GM21423 (cell line): ENCODE results near the gene KRT84.
"Not testable (repeated sequence)": the region's sequence is repeated elsewhere in the genome, so short reads cannot be mapped to it uniquely, and the experiment has no call there.

ENCODE experiments used
- ATAC-seq: cut with Tn5 transposase; IDR thresholded peaks from one replicate; pipeline ENCODE4 v1.9.1; 2021; ENCODE audit warnings: mild to moderate bottlenecking, moderate library complexity; ENCODE audit not compliant: unreplicated experiment

KRT84 gene

GRCh38 chr12:52347551-52348510, 37.6 kb downstream of the KRT84 start:
- no peak for ATAC-seq

GRCh38 chr12:52347016-52347415, 38.4 kb downstream of the KRT84 start:
- no peak for ATAC-seq

GRCh38 chr12:52346593-52346992, 38.9 kb downstream of the KRT84 start:
- no peak for ATAC-seq

GRCh38 chr12:52345041-52345440, 40.4 kb downstream of the KRT84 start:
- ATAC-seq: not testable (repeated sequence)

GRCh38 chr12:52344111-52344510, 41.3 kb downstream of the KRT84 start:
- ATAC-seq: no peak

GRCh38 chr12:52343550-52343949, 41.9 kb downstream of the KRT84 start:
- no peak for ATAC-seq

- no peak for ATAC-seq
These were observed 42.5 kb downstream of the KRT84 start for GRCh38 chr12:52342781-52343490.

GRCh38 chr12:52341066-52341580, 44.3 kb downstream of the KRT84 start:
- no peak for ATAC-seq

GRCh38 chr12:52338241-52338960, 47.1 kb downstream of the KRT84 start:
- ATAC-seq: no peak

- no peak for ATAC-seq
These were observed 48.4 kb downstream of the KRT84 start for GRCh38 chr12:52337054-52337453.

GRCh38 chr12:52336641-52337040, 48.8 kb downstream of the KRT84 start:
- ATAC-seq: no peak

GRCh38 chr12:52335598-52336262, 49.7 kb downstream of the KRT84 start:
- no peak for ATAC-seq

GRCh38 chr12:52334185-52334584, 51.3 kb downstream of the KRT84 start:
- ATAC-seq: no peak

GRCh38 chr12:52333321-52333720, 52.1 kb downstream of the KRT84 start:
- no peak for ATAC-seq

GRCh38 chr12:52332381-52332780, 53.1 kb downstream of the KRT84 start:
- no peak for ATAC-seq

- no peak for ATAC-seq
These were observed 53.6 kb downstream of the KRT84 start for GRCh38 chr12:52331833-52332232.

- ATAC-seq: no peak
These were observed 54.4 kb downstream of the KRT84 start for GRCh38 chr12:52331039-52331438.

- no peak for ATAC-seq
These were observed 57.5 kb downstream of the KRT84 start for GRCh38 chr12:52327830-52328500.
